Measurements from ENCODE around the gene UQCR10.

Gene UQCR10

GRCh38 chr22:29767171-29768051, at the start of gene UQCR10:
TSS of gene UQCR10 (plus strand) at chr22:29767369. CDS start at chr22:29767399, 30 bp downstream.
- DNase-seq (ENCODE audit: low spot score) = peak; percentile 91

- no peak for DNase-seq (ENCODE audit: low spot score)
These were observed 49.4 kb upstream of the UQCR10 start for GRCh38 chr22:29717789-29718188.

- DNase-seq (ENCODE audit: low spot score) = no peak
These were observed 47.9 kb upstream of the UQCR10 start for GRCh38 chr22:29718949-29719898.

- no peak for DNase-seq (ENCODE audit: low spot score)
These were observed 47.1 kb upstream of the UQCR10 start, which contains the start of gene CABP7 for GRCh38 chr22:29719899-29720645. TSS of gene CABP7 (plus strand) at chr22:29720003. CDS start at chr22:29720425, 422 bp downstream.

- no peak for DNase-seq (ENCODE audit: low spot score)
These were observed 46.3 kb upstream of the UQCR10 start for GRCh38 chr22:29720811-29721323.

- DNase-seq (ENCODE audit: low spot score) = no peak
These were observed 45.0 kb upstream of the UQCR10 start for GRCh38 chr22:29722151-29722550.

GRCh38 chr22:29722587-29722986, 44.6 kb upstream of the UQCR10 start:
- no peak for DNase-seq (ENCODE audit: low spot score)

- DNase-seq (ENCODE audit: low spot score) = no peak
These were observed 43.4 kb upstream of the UQCR10 start for GRCh38 chr22:29723766-29724165.

GRCh38 chr22:29724843-29725242, 42.3 kb upstream of the UQCR10 start:
- no peak for DNase-seq (ENCODE audit: low spot score)

GRCh38 chr22:29726106-29726505, 41.1 kb upstream of the UQCR10 start:
- DNase-seq (ENCODE audit: low spot score) = no peak

- DNase-seq (ENCODE audit: low spot score) = no peak
These were observed 40.5 kb upstream of the UQCR10 start for GRCh38 chr22:29726512-29727130.

- no peak for DNase-seq (ENCODE audit: low spot score)
These were observed 40.0 kb upstream of the UQCR10 start for GRCh38 chr22:29727131-29727523.

GRCh38 chr22:29729161-29729560, 38.0 kb upstream of the UQCR10 start:
- no peak for DNase-seq (ENCODE audit: low spot score)

GRCh38 chr22:29731058-29731850, 35.9 kb upstream of the UQCR10 start:
- DNase-seq (ENCODE audit: low spot score) = no peak

- DNase-seq (ENCODE audit: low spot score) = no peak
These were observed 34.3 kb upstream of the UQCR10 start for GRCh38 chr22:29732883-29733282.

- DNase-seq (ENCODE audit: low spot score) = no peak
These were observed 33.6 kb upstream of the UQCR10 start for GRCh38 chr22:29733362-29734201.

- no peak for DNase-seq (ENCODE audit: low spot score)
These were observed 32.8 kb upstream of the UQCR10 start for GRCh38 chr22:29734406-29734805.

GRCh38 chr22:29734838-29735237, 32.3 kb upstream of the UQCR10 start:
- no peak for DNase-seq (ENCODE audit: low spot score)

- DNase-seq (ENCODE audit: low spot score) = no peak
These were observed 31.8 kb upstream of the UQCR10 start for GRCh38 chr22:29735416-29735815.

All from CD4-positive, alpha-beta T cell treated with Interleukin-15 for 4 hours (primary cell).